HCT116 (cell line): ENCODE measurements around the gene NFIB.

Experiments used
- CEBPB ChIP-seq: IDR thresholded peaks from 2 replicates; pipeline ENCODE4 v1.6.1; 2012; ENCODE audit warnings: low read depth
- EZH2 ChIP-seq: fragments of 200-600 bp; sonication (generic); IDR thresholded peaks from 2 replicates; pipeline ENCODE4 v1.6.1; 2017; ENCODE audit warnings: antibody characterized with exemption, mixed run types
- EZH2phosphoT487 ChIP-seq: fragments of 200-600 bp; IDR thresholded peaks from 2 replicates; pipeline ENCODE4 v1.6.1; 2018; ENCODE audit warnings: antibody characterized with exemption, borderline replicate concordance
- JUND ChIP-seq: IDR thresholded peaks from 2 replicates; pipeline ENCODE4 v1.6.1; 2012
- POLR2A ChIP-seq: IDR thresholded peaks from 2 replicates; pipeline ENCODE4 v1.7.0; 2011; ENCODE audit warnings: borderline replicate concordance; ENCODE audit not compliant: insufficient read depth, insufficient read length; ENCODE audit errors: extremely low read depth
- POLR2AphosphoS5 ChIP-seq: IDR thresholded peaks from 2 replicates; pipeline ENCODE4 v1.6.1; 2011; ENCODE audit warnings: mild to moderate bottlenecking, low read depth, low read length, moderate library complexity
- SIN3A ChIP-seq: IDR thresholded peaks from 2 replicates; pipeline ENCODE4 v1.6.1; 2012; ENCODE audit warnings: low read depth
- SP1 ChIP-seq: IDR thresholded peaks from 2 replicates; pipeline ENCODE4 v1.6.1; 2012; ENCODE audit warnings: low read depth
- SRF ChIP-seq: IDR thresholded peaks from 2 replicates; pipeline ENCODE4 v1.6.1; 2012; ENCODE audit warnings: low read depth
- TCF7L2 ChIP-seq: IDR thresholded peaks from 2 replicates; pipeline ENCODE4 v1.7.0; 2011; ENCODE audit warnings: borderline replicate concordance, inconsistent platforms; ENCODE audit not compliant: insufficient read depth, insufficient read length; ENCODE audit errors: extremely low read depth
- ZFX ChIP-seq: fragments of 450-650 bp; IDR thresholded peaks from 2 replicates; pipeline ENCODE4 v1.6.1; 2017
- TF ChIP-seq, protein P1 (sequence below), 3 experiments: fragments of 200-600 bp in 1 of 3; sonication (generic) in 1 of 3; IDR thresholded peaks in 2 of 3; conservative IDR thresholded peaks in 1 of 3; 2 replicates each; pipeline ENCODE4 v1.5.1; 2012 to 2017; ENCODE audit warnings: low read depth in 2 of 3, low read length in 2 of 3, antibody characterized with exemption in 1 of 3, borderline replicate concordance in 1 of 3, control low read depth in 1 of 3, mild to moderate bottlenecking in 1 of 3, mixed read lengths in 1 of 3, mixed run types in 1 of 3, moderate library complexity in 1 of 3; ENCODE audit not compliant: insufficient read depth in 1 of 3
- TF ChIP-seq, protein P2 (sequence below): IDR thresholded peaks from 2 replicates; pipeline ENCODE4 v1.6.1; 2012

GRCh38 chr9:14270358-14271092, 43.4 kb downstream of the NFIB start:
- TF ChIP-seq, protein P1, sequence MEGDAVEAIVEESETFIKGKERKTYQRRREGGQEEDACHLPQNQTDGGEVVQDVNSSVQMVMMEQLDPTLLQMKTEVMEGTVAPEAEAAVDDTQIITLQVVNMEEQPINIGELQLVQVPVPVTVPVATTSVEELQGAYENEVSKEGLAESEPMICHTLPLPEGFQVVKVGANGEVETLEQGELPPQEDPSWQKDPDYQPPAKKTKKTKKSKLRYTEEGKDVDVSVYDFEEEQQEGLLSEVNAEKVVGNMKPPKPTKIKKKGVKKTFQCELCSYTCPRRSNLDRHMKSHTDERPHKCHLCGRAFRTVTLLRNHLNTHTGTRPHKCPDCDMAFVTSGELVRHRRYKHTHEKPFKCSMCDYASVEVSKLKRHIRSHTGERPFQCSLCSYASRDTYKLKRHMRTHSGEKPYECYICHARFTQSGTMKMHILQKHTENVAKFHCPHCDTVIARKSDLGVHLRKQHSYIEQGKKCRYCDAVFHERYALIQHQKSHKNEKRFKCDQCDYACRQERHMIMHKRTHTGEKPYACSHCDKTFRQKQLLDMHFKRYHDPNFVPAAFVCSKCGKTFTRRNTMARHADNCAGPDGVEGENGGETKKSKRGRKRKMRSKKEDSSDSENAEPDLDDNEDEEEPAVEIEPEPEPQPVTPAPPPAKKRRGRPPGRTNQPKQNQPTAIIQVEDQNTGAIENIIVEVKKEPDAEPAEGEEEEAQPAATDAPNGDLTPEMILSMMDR (IDR thresholded peaks at IDR 0.05 in 2 of 3, conservative IDR thresholded peaks at IDR 0.05 in 1 of 3; ENCODE audit: borderline replicate concordance in 1 of 3, insufficient read depth in 1 of 3, low read depth in 2 of 3, low read length in 2 of 3), result no peak
- no peak for TF ChIP-seq POLR2A
- TF ChIP-seq CEBPB, result no peak
- TF ChIP-seq TCF7L2, result no peak
- TF ChIP-seq, protein P2, sequence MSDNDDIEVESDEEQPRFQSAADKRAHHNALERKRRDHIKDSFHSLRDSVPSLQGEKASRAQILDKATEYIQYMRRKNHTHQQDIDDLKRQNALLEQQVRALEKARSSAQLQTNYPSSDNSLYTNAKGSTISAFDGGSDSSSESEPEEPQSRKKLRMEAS, result no peak
- TF ChIP-seq SIN3A, result no peak
- TF ChIP-seq POLR2AphosphoS5, result no peak
- no peak for TF ChIP-seq SRF
- TF ChIP-seq SP1, result no peak
- TF ChIP-seq EZH2phosphoT487, result no peak
- TF ChIP-seq ZFX, result no peak
- TF ChIP-seq JUND, result no peak
- TF ChIP-seq EZH2, result no peak
